NCI-H2171 treated with DMSO at 0.1 percent for 48 hours (cell line): ENCODE measurements around the gene STX12.
"Not testable (repeated sequence)": the region's sequence is repeated elsewhere in the genome, so short reads cannot be mapped to it uniquely, and the experiment has no call there.

Experiments
- DNase-seq: peaks from one replicate; lab custom pipeline; 2025; lab: John Stamatoyannopoulos, UW

Gene STX12

GRCh38 chr1:27868932-27869718, 96.1 kb downstream of the STX12 start:
- DNase-seq = no peak

- no peak for DNase-seq
Measured at GRCh38 chr1:27869719-27870085, 96.7 kb downstream of the STX12 start.

GRCh38 chr1:27871076-27871475, 98.1 kb downstream of the STX12 start:
- not testable (repeated sequence) for DNase-seq

GRCh38 chr1:27872059-27872801, 99.2 kb downstream of the STX12 start, which contains the start of gene THEMIS2:
TSS of gene THEMIS2 (plus strand) at chr1:27872544. CDS start at chr1:27872572, 28 bp downstream.
- DNase-seq = no peak

- DNase-seq = no peak
Measured at GRCh38 chr1:27872802-27873551, 100.0 kb downstream of the STX12 start.

- DNase-seq = no peak
Measured at GRCh38 chr1:27873671-27874384, 100.8 kb downstream of the STX12 start.
